ENCODE measurements around the gene FUT8. TPM values are rescaled to one million over a fixed set of nuclear protein-coding genes. Genes with fewer than 3 reads are reported as not detected.

Gene FUT8
- total and polyA plus RNA-seq, 4 donors = 1.1 to 14.1 (median 4.0) TPM

DNA sequence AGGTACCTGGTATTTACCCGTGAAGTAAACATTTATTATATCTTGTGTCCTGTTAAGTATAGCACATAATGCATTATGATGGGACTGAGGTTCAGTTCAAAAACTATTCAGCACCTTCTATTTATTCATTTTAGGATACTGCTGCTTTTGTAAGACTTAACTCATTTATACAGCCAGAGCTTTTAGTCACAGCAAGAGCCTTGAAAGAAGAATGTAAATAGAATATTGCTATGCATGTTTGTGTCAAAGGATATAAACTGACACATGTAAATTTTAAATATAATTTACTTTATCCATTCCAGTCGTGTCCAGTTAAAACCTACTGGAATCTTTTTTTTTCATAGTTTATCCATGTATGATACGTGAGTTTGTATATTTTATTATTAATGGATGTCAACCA lies 168.8 kb downstream of the FUT8 start:
- Histone ChIP-seq H3K4me1 (ENCODE audit: control insufficient read depth in 4 of 4, insufficient read depth in 4 of 4, low read length in 3 of 4) (no peaks in the 10 kb centered on the region), H3K27me3 (ENCODE audit: control insufficient read depth in 4 of 4, insufficient read depth in 4 of 4, low read length in 3 of 4) (no peaks in the 10 kb centered on the region), H3K4me3 (ENCODE audit: low read depth in 1 of 3, low read length in 3 of 3) (no peak overlapping the region), H3K36me3 (ENCODE audit: control insufficient read depth in 4 of 4, insufficient read depth in 3 of 4, low read depth in 1 of 4, low read length in 3 of 4) (peaks cover 0 to 2% (median 0%) of the 10 kb centered on the region in 4 donors), H3K27ac (ENCODE audit: low read depth in 1 of 2, low read length in 2 of 2) (no peak overlapping the region), H3K9ac (ENCODE audit: low read depth in 1 of 2, low read length in 2 of 2) (no peak overlapping the region), H3K9me3 (ENCODE audit: control insufficient read depth in 4 of 4, low read length in 3 of 4) (no peaks in the 10 kb centered on the region)
- 90% methylated on average over 3 of the region's 3 CpGs for WGBS
- DNase-seq (ENCODE audit: low spot score) = no peak
- no peak for TF ChIP-seq RXRA (IDR thresholded peaks at IDR 0.05)
- TF ChIP-seq REST (IDR thresholded peaks at IDR 0.05) = no peak
- no peak for TF ChIP-seq ZBTB33 (IDR thresholded peaks at IDR 0.05)
- no peak for TF ChIP-seq FOXA1 (IDR thresholded peaks at IDR 0.05)
- no peak for TF ChIP-seq RAD21 (IDR thresholded peaks at IDR 0.05)
- TF ChIP-seq MAX (IDR thresholded peaks at IDR 0.05) = no peak
- no peak for TF ChIP-seq HNF4G (IDR thresholded peaks at IDR 0.05)
- no peak for TF ChIP-seq ATF3 (IDR thresholded peaks at IDR 0.05)
- no peak for TF ChIP-seq FOXA2 (IDR thresholded peaks at IDR 0.05)

DNA sequence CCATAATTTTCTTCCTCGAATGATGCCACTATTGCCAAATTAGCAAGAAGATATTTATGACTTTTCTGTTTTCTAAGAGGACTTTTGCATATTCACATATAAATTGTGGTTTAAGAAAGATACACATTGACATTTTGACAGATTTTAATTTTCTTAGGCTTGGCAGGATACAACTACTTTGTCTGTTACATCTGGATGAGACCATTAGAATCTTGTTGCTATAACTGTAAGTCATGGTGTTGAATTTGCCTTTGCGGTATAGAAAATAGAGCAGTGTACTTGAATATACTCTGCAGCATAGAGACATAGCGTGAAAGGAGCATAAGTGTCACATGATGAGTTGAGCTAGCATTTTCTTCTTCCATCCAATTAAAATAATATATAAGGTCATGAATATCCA lies 169.3 kb downstream of the FUT8 start:
- H3K36me3 ChIP-seq (ENCODE audit: control insufficient read depth in 4 of 4, insufficient read depth in 3 of 4, low read depth in 1 of 4, low read length in 3 of 4) = peaks cover 0 to 2% (median 0%) of the 10 kb centered on the region in 4 donors
- no peaks in the 10 kb centered on the region for H3K27me3 ChIP-seq (ENCODE audit: control insufficient read depth in 4 of 4, insufficient read depth in 4 of 4, low read length in 3 of 4)
- 96% methylated on average over 3 of the region's 3 CpGs for WGBS
- H3K4me3 ChIP-seq (ENCODE audit: low read depth in 1 of 3, low read length in 3 of 3) = no peak overlapping the region
- H3K4me1 ChIP-seq (ENCODE audit: control insufficient read depth in 4 of 4, insufficient read depth in 4 of 4, low read length in 3 of 4) = no peaks in the 10 kb centered on the region
- TF ChIP-seq RAD21 (IDR thresholded peaks at IDR 0.05) (no peak), SP1 (IDR thresholded peaks at IDR 0.05) (no peak), RXRA (IDR thresholded peaks at IDR 0.05) (no peak), FOXA2 (IDR thresholded peaks at IDR 0.05) (no peak), ATF3 (IDR thresholded peaks at IDR 0.05) (no peak)
- no peak overlapping the region for H3K9ac ChIP-seq (ENCODE audit: low read depth in 1 of 2, low read length in 2 of 2)
- no peaks in the 10 kb centered on the region for H3K9me3 ChIP-seq (ENCODE audit: control insufficient read depth in 4 of 4, low read length in 3 of 4)
- H3K27ac ChIP-seq (ENCODE audit: low read depth in 1 of 2, low read length in 2 of 2) = no peak overlapping the region
- DNase-seq (ENCODE audit: low spot score) = no peak

DNA sequence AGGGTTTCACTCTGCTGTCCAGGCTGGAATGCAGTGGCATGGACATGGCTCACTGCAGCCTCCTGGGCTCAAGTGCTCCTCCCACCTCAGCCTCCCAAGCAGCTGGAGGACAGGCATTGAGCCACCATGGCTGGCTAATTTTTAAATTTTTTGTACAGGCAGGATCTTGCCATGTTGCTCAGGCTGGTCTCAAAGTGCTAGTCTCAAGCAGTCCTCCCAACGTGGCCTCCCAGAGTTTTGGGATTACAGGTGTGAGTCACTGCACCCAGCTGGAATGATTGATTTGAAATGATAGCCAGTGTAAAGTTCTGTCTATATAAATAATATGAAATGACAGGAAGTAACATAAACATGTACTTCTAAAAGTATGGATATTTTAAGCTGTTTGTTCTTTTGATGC lies 172.7 kb downstream of the FUT8 start:
- Histone ChIP-seq H3K9me3 (ENCODE audit: control insufficient read depth in 4 of 4, low read length in 3 of 4) (no peaks in the 10 kb centered on the region), H3K27ac (ENCODE audit: low read depth in 1 of 2, low read length in 2 of 2) (no peak overlapping the region), H3K36me3 (ENCODE audit: control insufficient read depth in 4 of 4, insufficient read depth in 3 of 4, low read depth in 1 of 4, low read length in 3 of 4) (no peaks in the 10 kb centered on the region), H3K4me1 (ENCODE audit: control insufficient read depth in 4 of 4, insufficient read depth in 4 of 4, low read length in 3 of 4) (peaks cover 0 to 8% (median 4%) of the 10 kb centered on the region in 4 donors), H3K4me3 (ENCODE audit: low read depth in 1 of 3, low read length in 3 of 3) (no peak overlapping the region), H3K9ac (ENCODE audit: low read depth in 1 of 2, low read length in 2 of 2) (no peak overlapping the region), H3K27me3 (ENCODE audit: control insufficient read depth in 4 of 4, insufficient read depth in 4 of 4, low read length in 3 of 4) (no peaks in the 10 kb centered on the region)
- DNase-seq (ENCODE audit: low spot score) = no peak
- TF ChIP-seq REST (IDR thresholded peaks at IDR 0.05) (no peak), ZBTB33 (IDR thresholded peaks at IDR 0.05) (no peak), SP1 (IDR thresholded peaks at IDR 0.05) (no peak), YY1 (IDR thresholded peaks at IDR 0.05) (no peak), HNF4A (conservative IDR thresholded peaks at IDR 0.05) (no peak), ATF3 (IDR thresholded peaks at IDR 0.05) (no peak)
- 92% methylated on average over 1 of the region's 1 CpG for WGBS

Measured in liver (tissue), 9 donors.